OCI-LY3 (cell line): ENCODE measurements around the gene TPRX1.

Experiments used
- H2AFZ ChIP-seq: fragments of 200-600, 300-600 bp; shearing (Covaris generic); 2 replicates; pipeline ENCODE4 v1.6.0; 2014; ENCODE audit warnings: antibody characterized with exemption, low read depth, low read length
- H3K27ac ChIP-seq: fragments of 200-600, 300-600 bp; sonication (generic); 2 replicates; pipeline ENCODE4 v1.5.1; 2014; ENCODE audit warnings: mild to moderate bottlenecking, low read length, moderate library complexity, mixed read lengths
- H3K27me3 ChIP-seq: fragments of 200-600, 300-600 bp; sonication (generic); 2 replicates; pipeline ENCODE4 v1.6.1; 2014; ENCODE audit warnings: low read depth, low read length, mixed read lengths
- H3K36me3 ChIP-seq: fragments of 200-600, 300-600 bp; sonication (generic); replicated peaks from 2 replicates; pipeline ENCODE3; 2014; ENCODE audit warnings: low read depth, low read length, mixed read lengths
- H3K4me1 ChIP-seq: fragments of 300-600, 200-600 bp; sonication (generic); 2 replicates; pipeline ENCODE4 v1.6.1; 2014; ENCODE audit warnings: low read length, mixed read lengths
- H3K4me2 ChIP-seq: fragments of 200-600, 300-600 bp; sonication (generic); 2 replicates; pipeline ENCODE4 v1.6.1; 2014; ENCODE audit warnings: low read length, mixed read lengths
- H3K4me3 ChIP-seq: fragments of 300-600, 200-600 bp; sonication (generic); 2 replicates; pipeline ENCODE4 v1.5.1; 2014; ENCODE audit warnings: antibody characterized with exemption, mild to moderate bottlenecking, low read length, moderate library complexity
- H3K79me2 ChIP-seq: fragments of 300-600, 200-600 bp; shearing (Covaris generic); 2 replicates; pipeline ENCODE4 v1.6.1; 2014; ENCODE audit warnings: mild to moderate bottlenecking, low read length, mixed read lengths
- H3K9ac ChIP-seq: fragments of 300-600, 200-600 bp; shearing (Covaris generic); 2 replicates; pipeline ENCODE4 v1.6.0; 2014; ENCODE audit warnings: mild to moderate bottlenecking, low read length, moderate library complexity
- H3K9me3 ChIP-seq: fragments of 200-600, 300-600 bp; shearing (Covaris generic); 2 replicates; pipeline ENCODE4 v1.6.1; 2014; ENCODE audit warnings: low read length, mixed read lengths; ENCODE audit not compliant: insufficient read depth
- H4K20me1 ChIP-seq: fragments of 200-600, 300-600 bp; sonication (generic); 2 replicates; pipeline ENCODE4 v1.6.1; 2016; ENCODE audit warnings: low read length, mixed read lengths; ENCODE audit not compliant: insufficient read depth
- EZH2phosphoT487 ChIP-seq: fragments of 200-600 bp; shearing (Covaris generic); IDR thresholded peaks from 2 replicates; pipeline ENCODE4 v1.6.1; 2018; ENCODE audit warnings: antibody characterized with exemption, mixed run types, low read depth
- TF ChIP-seq, protein P1 (sequence below): fragments of 200-600, 300-600 bp; sonication (generic); IDR thresholded peaks from 2 replicates; pipeline ENCODE4 v1.5.1; 2014; ENCODE audit warnings: antibody characterized with exemption, low read length, low read depth

Gene TPRX1

DNA sequence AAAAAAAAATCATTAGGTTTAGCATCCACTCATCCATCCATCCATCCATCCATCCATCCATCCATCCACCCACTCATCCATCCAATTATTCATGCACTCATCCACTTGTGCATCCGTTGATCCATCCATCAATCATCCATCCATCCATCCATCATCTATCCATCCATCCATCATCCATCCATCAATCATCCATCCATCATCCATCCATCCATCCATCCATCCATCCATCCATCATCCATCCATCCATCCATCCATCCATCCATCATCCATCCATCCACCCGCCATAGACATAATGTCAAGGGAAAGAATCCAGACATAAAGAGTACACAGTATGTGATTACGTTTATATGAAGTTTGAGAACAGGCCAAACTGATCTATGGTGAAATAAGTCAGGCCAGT lies 34.8 kb downstream of the TPRX1 start:
- Histone ChIP-seq H3K27ac (no peak overlapping the region), H3K36me3 (no peaks in the 10 kb centered on the region), H2AFZ (no peak overlapping the region), H3K4me3 (no peak overlapping the region), H3K9me3 (no peaks in the 10 kb centered on the region), H3K9ac (no peak overlapping the region), H3K4me2 (peak overlapping the region; percentile 39), H4K20me1 (no peaks in the 10 kb centered on the region), H3K27me3 (no peaks in the 10 kb centered on the region), H3K4me1 (peaks cover 33% of the 10 kb centered on the region), H3K79me2 (no peaks in the 10 kb centered on the region)
- TF ChIP-seq, protein P1, sequence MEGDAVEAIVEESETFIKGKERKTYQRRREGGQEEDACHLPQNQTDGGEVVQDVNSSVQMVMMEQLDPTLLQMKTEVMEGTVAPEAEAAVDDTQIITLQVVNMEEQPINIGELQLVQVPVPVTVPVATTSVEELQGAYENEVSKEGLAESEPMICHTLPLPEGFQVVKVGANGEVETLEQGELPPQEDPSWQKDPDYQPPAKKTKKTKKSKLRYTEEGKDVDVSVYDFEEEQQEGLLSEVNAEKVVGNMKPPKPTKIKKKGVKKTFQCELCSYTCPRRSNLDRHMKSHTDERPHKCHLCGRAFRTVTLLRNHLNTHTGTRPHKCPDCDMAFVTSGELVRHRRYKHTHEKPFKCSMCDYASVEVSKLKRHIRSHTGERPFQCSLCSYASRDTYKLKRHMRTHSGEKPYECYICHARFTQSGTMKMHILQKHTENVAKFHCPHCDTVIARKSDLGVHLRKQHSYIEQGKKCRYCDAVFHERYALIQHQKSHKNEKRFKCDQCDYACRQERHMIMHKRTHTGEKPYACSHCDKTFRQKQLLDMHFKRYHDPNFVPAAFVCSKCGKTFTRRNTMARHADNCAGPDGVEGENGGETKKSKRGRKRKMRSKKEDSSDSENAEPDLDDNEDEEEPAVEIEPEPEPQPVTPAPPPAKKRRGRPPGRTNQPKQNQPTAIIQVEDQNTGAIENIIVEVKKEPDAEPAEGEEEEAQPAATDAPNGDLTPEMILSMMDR = no peak

DNA sequence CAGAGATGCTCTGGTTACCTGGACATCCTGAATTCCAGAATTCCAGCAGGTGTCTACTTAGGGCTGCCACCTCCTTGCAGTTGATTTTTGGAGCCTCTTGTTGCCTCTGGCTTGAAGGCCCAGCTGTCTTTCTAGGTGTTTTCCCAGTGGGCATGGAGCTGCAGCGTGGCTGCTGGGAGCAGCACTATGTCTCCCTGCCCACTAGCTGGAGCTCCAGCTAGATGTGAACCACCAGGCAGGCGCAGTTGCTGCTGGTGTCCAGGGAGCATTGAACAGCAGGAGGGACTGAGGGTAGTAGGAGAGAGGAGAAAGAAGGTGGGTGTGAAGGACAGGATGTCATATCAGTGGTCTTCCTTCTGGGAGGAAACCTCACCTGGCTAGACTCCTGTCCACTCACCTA lies 35.7 kb downstream of the TPRX1 start:
- Histone ChIP-seq H3K9ac (no peak overlapping the region), H3K36me3 (no peaks in the 10 kb centered on the region), H3K4me3 (no peak overlapping the region), H3K9me3 (no peaks in the 10 kb centered on the region), H2AFZ (no peak overlapping the region), H3K27me3 (no peaks in the 10 kb centered on the region), H3K27ac (no peak overlapping the region), H4K20me1 (no peaks in the 10 kb centered on the region), H3K4me2 (no peak overlapping the region), H3K79me2 (no peaks in the 10 kb centered on the region), H3K4me1 (peaks cover 33% of the 10 kb centered on the region)
- TF ChIP-seq, protein P1 = no peak
- TF ChIP-seq EZH2phosphoT487 = no peak

DNA sequence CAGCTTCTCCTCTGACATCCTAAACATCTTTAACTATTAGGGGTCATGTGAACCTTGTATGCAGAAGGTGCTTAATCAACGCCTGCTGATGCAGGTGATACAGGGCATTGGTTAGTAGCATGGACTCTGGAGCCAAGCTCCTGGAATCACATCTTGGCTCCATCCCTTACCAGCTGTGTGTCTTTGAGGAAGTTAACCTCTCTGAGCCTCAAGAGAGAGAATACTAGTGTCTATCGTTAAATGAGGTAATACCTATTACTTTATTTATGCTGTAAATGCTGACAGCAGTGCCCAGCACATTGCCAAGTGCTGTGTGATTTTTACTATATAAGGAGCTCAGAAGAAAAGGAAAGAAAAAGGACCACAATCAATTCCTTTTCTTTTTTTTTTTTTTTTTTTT lies 37.0 kb downstream of the TPRX1 start:
- Histone ChIP-seq H3K79me2 (no peaks in the 10 kb centered on the region), H3K4me2 (no peak overlapping the region), H3K27me3 (no peaks in the 10 kb centered on the region), H2AFZ (no peak overlapping the region), H3K9me3 (no peaks in the 10 kb centered on the region), H3K4me1 (peaks cover 42% of the 10 kb centered on the region), H3K9ac (no peak overlapping the region), H3K36me3 (no peaks in the 10 kb centered on the region), H3K27ac (no peak overlapping the region), H4K20me1 (no peaks in the 10 kb centered on the region), H3K4me3 (no peak overlapping the region)
- TF ChIP-seq, protein P1 = no peak
- TF ChIP-seq EZH2phosphoT487 = no peak

DNA sequence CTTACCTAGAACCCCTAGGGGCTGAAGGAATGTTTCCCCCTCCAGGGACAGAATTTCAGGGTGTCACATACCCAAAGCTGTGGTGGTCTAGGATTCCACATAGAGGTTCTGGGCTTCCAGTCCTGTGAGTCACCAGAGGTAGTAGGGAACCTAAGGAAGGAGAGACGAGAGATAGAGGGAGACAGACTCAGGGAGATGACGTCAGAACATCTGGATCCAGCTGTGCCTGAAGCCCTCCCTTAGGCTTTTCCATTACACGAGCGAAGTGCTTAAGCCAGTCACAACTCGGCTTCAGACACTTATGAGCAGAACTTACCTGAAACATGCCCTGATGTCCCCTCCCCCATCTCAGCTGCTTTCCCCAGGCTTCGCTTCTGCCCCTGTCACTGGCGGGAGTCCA lies 37.7 kb downstream of the TPRX1 start:
- no peak overlapping the region for H3K27ac ChIP-seq
- H3K4me2 ChIP-seq = no peak overlapping the region
- no peak overlapping the region for H3K4me3 ChIP-seq
- H3K4me1 ChIP-seq = peaks cover 48% of the 10 kb centered on the region
- TF ChIP-seq, protein P1 = no peak
- no peak for TF ChIP-seq EZH2phosphoT487
- no peaks in the 10 kb centered on the region for H4K20me1 ChIP-seq
- H3K9me3 ChIP-seq = no peaks in the 10 kb centered on the region
- H3K36me3 ChIP-seq = no peaks in the 10 kb centered on the region
- H3K9ac ChIP-seq = no peak overlapping the region
- H3K27me3 ChIP-seq = no peaks in the 10 kb centered on the region
- H3K79me2 ChIP-seq = no peaks in the 10 kb centered on the region
- H2AFZ ChIP-seq = no peak overlapping the region
